Tibial nerve (tissue), 4 donors: Measurements from ENCODE around the gene PLEKHF1.

ENCODE experiments used
- CTCF ChIP-seq, 5 experiments: fragments of 200-600 bp in 3 of 5; fragments of 450-650 bp in 2 of 5; sonication (generic) in 3 of 5; IDR thresholded peaks; one replicate each; pipeline ENCODE4 v1.5.1; 2016 to 2019; ENCODE audit warnings: antibody characterized with exemption in 5 of 5, mild to moderate bottlenecking in 3 of 5, moderate library complexity in 2 of 5
- EP300 ChIP-seq, 2 donors: sonication (generic); formaldehyde crosslinking; IDR thresholded peaks; one replicate each; pipeline ENCODE4 v1.6.1; 2017; ENCODE audit warnings: antibody characterized with exemption in 2 of 2, mild to moderate bottlenecking in 1 of 2

- TF ChIP-seq EP300 (IDR thresholded peaks at IDR 0.05) (no peak), CTCF (IDR thresholded peaks at IDR 0.05) (no peak)
These were observed 7.7 kb downstream of the PLEKHF1 start for GRCh38 chr19:29672933-29673336.
